RWPE1 (cell line): ENCODE results near the gene NAA30.

Experiments used
- CTCF ChIA-PET: fragments of 350-600 bp; sonication (Branson Sonifier 250); formaldehyde crosslinking; extraction: SDS; loops from one replicate; lab custom pipeline; 2021; lab: Yijun Ruan, JAX
- POLR2A ChIA-PET: fragments of 400-600 bp; formaldehyde crosslinking; extraction: SDS; loops from one replicate; lab custom pipeline; 2020; ENCODE audit warnings: antibody characterized with exemption; ENCODE audit not compliant: low non-redundant PET; lab: Yijun Ruan, JAX
- DNase-seq: peaks from one replicate; pipeline ENCODE4 v3.0.0; 2012; ENCODE audit warnings: low spot score
- H3K27ac ChIP-seq: fragments of 450-650 bp; 2 replicates; pipeline ENCODE4 v1.5.1; 2017
- CTCF ChIP-seq: fragments of 450-650 bp; conservative IDR thresholded peaks from 2 replicates; pipeline ENCODE4 v1.5.1; 2017; ENCODE audit warnings: low read depth, mild to moderate bottlenecking

The NAA30 gene

GRCh38 chr14:57382283-57382682 lies 8.1 kb upstream of the NAA30 start:
- no peak for TF ChIP-seq CTCF
- ChIA-PET POLR2A (no interaction called here), CTCF (no interaction called here)
- peak; percentile 46 for DNase-seq
- H3K27ac ChIP-seq = no peak overlapping the region

- DNase-seq = no peak
- no peak for TF ChIP-seq CTCF
- CTCF ChIA-PET = interaction anchor here (0.7 kb wide), 1 partner anchor 876 kb away, joined by 3 read pairs; no protein-coding TSS in a partner anchor
- H3K27ac ChIP-seq = no peak overlapping the region
- POLR2A ChIA-PET = no interaction called here
These were observed 7.2 kb upstream of the NAA30 start for GRCh38 chr14:57383125-57383745.

- no peak for DNase-seq
- CTCF ChIA-PET = interaction anchor here (0.6 kb wide), 1 partner anchor 92 kb away, joined by 6 read pairs; no protein-coding TSS in a partner anchor
- POLR2A ChIA-PET = no interaction called here
These were observed 2.3 kb upstream of the NAA30 start for GRCh38 chr14:57388067-57388466.

GRCh38 chr14:57389646-57390036 lies 745 bp upstream of the NAA30 start:
- ChIA-PET CTCF (no interaction called here), POLR2A (no interaction called here)
- no peak for DNase-seq
- peak overlapping the region; percentile 78 for H3K27ac ChIP-seq
- no peak for TF ChIP-seq CTCF

More at GRCh38 chr14:57388067-57388466, 2.3 kb upstream of the NAA30 start:
- no peak overlapping the region for H3K27ac ChIP-seq
- no peak for TF ChIP-seq CTCF

GRCh38 chr14:57390806-57391516 lies 575 bp downstream of the NAA30 start:
- peak overlapping the region; percentile 78 for H3K27ac ChIP-seq
- TF ChIP-seq CTCF = no peak
- DNase-seq = peak; percentile 14
- ChIA-PET POLR2A (interaction anchor here (0.6 kb wide), 1 partner anchor 610 kb away, joined by 7 read pairs; no protein-coding TSS in a partner anchor), CTCF (no interaction called here)

- POLR2A ChIA-PET = no interaction called here
- H3K27ac ChIP-seq = peak overlapping the region; percentile 78
- CTCF ChIA-PET = no interaction called here
- DNase-seq = peak; percentile 8
- TF ChIP-seq CTCF = no peak
These were observed 1.3 kb downstream of the NAA30 start for GRCh38 chr14:57391517-57392195.
